H7 (cell line): ENCODE measurements around the gene WWP2. TPM values are rescaled to one million over a fixed set of nuclear protein-coding genes. Genes with fewer than 3 reads are reported as not detected.

ENCODE experiments used
- DNase-seq: peaks from one replicate; pipeline ENCODE4 v3.0.0; 2012
- H3K27me3 ChIP-seq: 2 replicates; pipeline ENCODE4 v1.6.0; 2011; ENCODE audit warnings: mild to moderate bottlenecking, low read length; ENCODE audit not compliant: control insufficient read depth, insufficient read depth
- H3K36me3 ChIP-seq: replicated peaks from 2 replicates; pipeline ENCODE4 v1.5.1; 2011; ENCODE audit warnings: low read length; ENCODE audit not compliant: control insufficient read depth, insufficient read depth
- H3K4me3 ChIP-seq: 2 replicates; pipeline ENCODE4 v1.5.1; 2011; ENCODE audit warnings: low read depth, mild to moderate bottlenecking, control low read depth, low read length, moderate library complexity; ENCODE audit not compliant: insufficient read depth
- total RNA-seq: library from RNA; depleted of rRNA; stranded (reverse); fragments of >200 nt; shearing (Covaris generic); gene quantifications from 2 replicates; pipeline ENCODE4 v1.2.3, GENCODE V29; 2014

Gene WWP2
- total RNA-seq, 1 experiment from 2014 or later = 28.3 TPM

DNA sequence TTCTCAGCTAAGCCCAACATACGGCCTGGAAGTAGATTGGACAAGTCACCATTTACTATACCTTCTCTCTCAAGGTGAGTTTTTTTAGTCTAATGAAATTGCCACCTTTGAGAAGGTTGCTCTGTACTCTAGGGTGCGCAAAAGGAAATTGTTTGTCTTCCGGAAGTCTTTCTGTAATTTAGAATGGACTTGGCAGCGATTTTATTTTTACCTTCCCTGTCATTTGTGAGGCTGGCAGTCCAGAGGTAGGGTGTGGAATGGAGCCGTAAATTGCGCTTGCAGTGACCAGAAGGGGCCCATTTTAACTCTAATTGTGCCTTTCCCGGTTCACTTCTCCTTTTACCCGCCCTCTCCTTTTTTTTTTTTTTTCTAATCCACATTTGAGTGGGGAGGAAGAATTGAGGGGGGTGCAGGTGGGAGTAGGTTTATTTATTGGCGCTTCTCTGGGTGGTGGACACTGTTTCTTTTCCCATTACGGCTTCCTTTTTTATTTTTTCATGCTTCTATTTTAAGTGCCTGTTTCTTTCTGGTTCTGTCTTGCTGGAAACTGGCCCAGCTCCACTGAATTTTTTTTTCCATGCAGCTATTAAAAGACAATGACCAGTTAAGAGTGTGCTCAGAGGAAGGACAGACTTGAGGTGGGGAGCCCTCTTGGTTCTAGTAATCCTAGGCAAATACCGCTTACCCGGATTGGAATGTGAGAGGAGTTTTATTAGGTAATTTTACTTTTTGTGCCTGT lies 99.3 kb downstream of the WWP2 start:
- Histone ChIP-seq H3K4me3 (no peak overlapping the region), H3K27me3 (no peaks in the 10 kb centered on the region), H3K36me3 (no peaks in the 10 kb centered on the region)
- DNase-seq = no peak

DNA sequence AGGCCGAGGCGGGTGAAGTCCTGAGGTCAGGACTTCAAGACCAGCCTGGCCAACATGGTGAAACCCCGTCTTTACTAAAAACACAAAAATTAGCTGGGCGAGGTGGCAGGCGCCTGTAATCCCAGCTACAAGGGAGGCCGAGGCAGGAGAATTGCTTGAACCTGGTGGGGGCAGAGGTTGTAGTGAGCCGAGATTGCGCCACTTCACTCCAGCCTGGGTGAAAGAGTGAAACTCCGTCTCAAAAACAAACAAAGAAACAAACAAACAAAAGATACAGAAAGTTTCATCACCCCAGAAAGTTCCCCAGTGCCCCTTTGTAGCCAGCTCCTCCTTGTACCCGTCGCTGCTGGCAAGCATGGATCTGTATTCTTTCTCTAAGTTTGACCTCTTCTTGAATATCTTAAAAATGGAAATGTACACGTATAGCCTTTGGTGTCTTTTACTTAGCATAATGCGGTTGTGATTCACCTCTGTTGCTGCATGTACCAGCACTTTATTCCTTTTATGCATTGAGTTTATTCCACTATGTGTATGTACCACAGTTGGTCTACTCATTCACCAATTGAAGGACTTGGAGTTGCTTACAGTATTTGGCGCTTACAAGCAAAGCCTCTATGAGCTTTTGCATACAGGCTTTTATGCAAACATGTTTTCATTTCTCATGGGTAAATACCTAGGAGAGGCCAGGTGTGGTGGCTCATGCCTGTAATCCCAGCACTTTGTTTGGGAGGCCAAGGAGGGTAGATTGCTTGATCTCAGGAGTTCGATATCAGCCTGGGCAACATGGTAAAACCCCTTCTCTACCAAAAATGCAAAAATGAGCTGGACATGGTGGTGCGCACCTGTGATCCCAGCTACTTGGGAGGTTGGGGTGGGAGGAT lies 101.5 kb downstream of the WWP2 start:
- Histone ChIP-seq H3K27me3 (no peaks in the 10 kb centered on the region), H3K36me3 (no peaks in the 10 kb centered on the region), H3K4me3 (no peak overlapping the region)
- no peak for DNase-seq

DNA sequence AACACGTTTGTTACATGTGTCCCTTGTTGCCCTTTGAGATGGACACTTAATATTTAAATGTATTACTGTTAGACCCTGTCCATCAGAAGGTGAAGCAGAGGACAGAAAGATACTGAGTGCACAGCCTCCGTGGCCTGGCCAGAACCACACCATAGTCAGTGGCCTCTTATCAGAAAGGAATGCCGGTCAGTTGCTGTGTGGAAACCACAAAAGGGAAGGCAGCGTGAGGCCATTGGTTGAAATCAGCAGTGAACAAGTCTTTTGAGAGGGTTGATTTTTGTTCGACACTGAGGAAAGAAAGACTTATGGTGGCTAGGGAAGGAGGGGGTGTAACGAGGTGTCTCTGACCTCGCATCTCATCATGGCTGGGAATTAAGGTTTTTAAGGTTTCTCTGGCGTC lies 103.6 kb downstream of the WWP2 start:
- Histone ChIP-seq H3K27me3 (no peaks in the 10 kb centered on the region), H3K4me3 (no peak overlapping the region), H3K36me3 (no peaks in the 10 kb centered on the region)
- DNase-seq = no peak

GRCh38 chr16:69867784-69868560 lies 105.8 kb downstream of the WWP2 start:
- Histone ChIP-seq H3K36me3 (no peaks in the 10 kb centered on the region), H3K27me3 (no peaks in the 10 kb centered on the region), H3K4me3 (no peak overlapping the region)
- no peak for DNase-seq

GRCh38 chr16:69870761-69871160 lies 108.6 kb downstream of the WWP2 start:
- Histone ChIP-seq H3K27me3 (no peaks in the 10 kb centered on the region), H3K4me3 (no peak overlapping the region), H3K36me3 (no peaks in the 10 kb centered on the region)
- DNase-seq = no peak

- DNase-seq = no peak
- no peaks in the 10 kb centered on the region for H3K27me3 ChIP-seq
- no peaks in the 10 kb centered on the region for H3K36me3 ChIP-seq
Observed at GRCh38 chr16:69871708-69872107, 109.6 kb downstream of the WWP2 start.

GRCh38 chr16:69872888-69873287 lies 110.8 kb downstream of the WWP2 start:
- H3K27me3 ChIP-seq = no peaks in the 10 kb centered on the region
- DNase-seq = no peak
- H3K4me3 ChIP-seq = no peak overlapping the region
- no peaks in the 10 kb centered on the region for H3K36me3 ChIP-seq

More at GRCh38 chr16:69871708-69872107, 109.6 kb downstream of the WWP2 start:
- no peak overlapping the region for H3K4me3 ChIP-seq

- no peak for DNase-seq
- no peaks in the 10 kb centered on the region for H3K36me3 ChIP-seq
- H3K4me3 ChIP-seq = no peak overlapping the region
- H3K27me3 ChIP-seq = no peaks in the 10 kb centered on the region
Observed at GRCh38 chr16:69873783-69874182, 111.7 kb downstream of the WWP2 start.

GRCh38 chr16:69874271-69874670 lies 112.1 kb downstream of the WWP2 start:
- no peaks in the 10 kb centered on the region for H3K36me3 ChIP-seq
- no peak for DNase-seq
- no peaks in the 10 kb centered on the region for H3K27me3 ChIP-seq

GRCh38 chr16:69880640-69881133 lies 118.6 kb downstream of the WWP2 start:
- Histone ChIP-seq H3K36me3 (no peaks in the 10 kb centered on the region), H3K27me3 (no peaks in the 10 kb centered on the region), H3K4me3 (no peak overlapping the region)
- DNase-seq = no peak

More at GRCh38 chr16:69874271-69874670, 112.1 kb downstream of the WWP2 start:
- no peak overlapping the region for H3K4me3 ChIP-seq

- no peaks in the 10 kb centered on the region for H3K27me3 ChIP-seq
- H3K36me3 ChIP-seq = no peaks in the 10 kb centered on the region
- DNase-seq = no peak
- no peak overlapping the region for H3K4me3 ChIP-seq
Observed at GRCh38 chr16:69881141-69881540, 119.0 kb downstream of the WWP2 start.

- H3K36me3 ChIP-seq = no peaks in the 10 kb centered on the region
- no peaks in the 10 kb centered on the region for H3K27me3 ChIP-seq
- H3K4me3 ChIP-seq = no peak overlapping the region
- no peak for DNase-seq
Observed at GRCh38 chr16:69883744-69884143, 121.6 kb downstream of the WWP2 start.

- no peaks in the 10 kb centered on the region; the same call in 1 of the 2 replicates for H3K36me3 ChIP-seq
- DNase-seq = no peak
- H3K4me3 ChIP-seq = no peak overlapping the region
- no peaks in the 10 kb centered on the region for H3K27me3 ChIP-seq
Observed at GRCh38 chr16:69885722-69886121, 123.6 kb downstream of the WWP2 start.

DNA sequence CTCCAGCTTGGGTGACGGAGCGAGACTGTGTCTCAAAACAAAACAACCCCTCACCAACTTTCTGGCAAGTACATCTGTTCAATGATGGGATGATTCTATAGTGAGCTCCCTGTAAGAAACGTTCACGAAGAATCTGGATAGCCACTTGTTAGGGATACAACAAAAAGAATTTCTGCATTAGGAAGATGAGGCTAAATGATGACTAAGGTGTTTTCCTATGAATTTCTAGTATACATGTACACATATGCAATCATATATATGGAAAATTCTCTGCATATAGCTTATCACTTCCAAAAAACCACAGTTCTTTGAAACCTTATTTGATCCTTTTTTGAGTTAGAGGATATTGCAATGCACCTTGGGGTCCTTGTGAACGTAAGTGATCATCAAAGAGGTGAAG lies 124.6 kb downstream of the WWP2 start:
- Histone ChIP-seq H3K27me3 (no peaks in the 10 kb centered on the region), H3K36me3 (no peaks in the 10 kb centered on the region; the same call in 1 of the 2 replicates), H3K4me3 (no peak overlapping the region)
- DNase-seq = no peak
